Measurements from ENCODE around the gene PRCC.
A peak's percentile ranks its signal among the peaks of the same experiment; 100 is the strongest.
"Not testable (repeated sequence)": the region's sequence is repeated elsewhere in the genome, so short reads cannot be mapped to it uniquely, and the experiment has no call there.

Gene PRCC

GRCh38 chr1:156745881-156746280, 21.5 kb upstream of the PRCC start:
- DNase-seq: no peak

GRCh38 chr1:156746406-156746727, 21.0 kb upstream of the PRCC start:
- DNase-seq: no peak

GRCh38 chr1:156746728-156747631, 20.4 kb upstream of the PRCC start:
- DNase-seq: peak; percentile 81

- no peak for DNase-seq
Measured at GRCh38 chr1:156747742-156748669, 19.3 kb upstream of the PRCC start.

GRCh38 chr1:156748670-156749418, 18.5 kb upstream of the PRCC start:
- DNase-seq: peak; percentile 82

GRCh38 chr1:156749419-156750118, 17.8 kb upstream of the PRCC start:
- DNase-seq: peak; percentile 87

- DNase-seq: peak; percentile 78
Measured at GRCh38 chr1:156750191-156750672, 17.1 kb upstream of the PRCC start.

GRCh38 chr1:156750711-156751450, 16.5 kb upstream of the PRCC start:
- peak; percentile 50 for DNase-seq

- no peak for DNase-seq
Measured at GRCh38 chr1:156751451-156751756, 15.9 kb upstream of the PRCC start, which contains the start of gene HDGF. TSS of gene HDGF (minus strand) at chr1:156751675. CDS start at chr1:156751429, 246 bp downstream.

GRCh38 chr1:156751757-156752481, 15.4 kb upstream of the PRCC start:
- peak; percentile 97 for DNase-seq

GRCh38 chr1:156752843-156753482, 14.4 kb upstream of the PRCC start:
- peak; percentile 69 for DNase-seq

GRCh38 chr1:156754219-156754618, 13.1 kb upstream of the PRCC start:
- no peak for DNase-seq

GRCh38 chr1:156755527-156755950, 11.8 kb upstream of the PRCC start:
- DNase-seq: peak; percentile 80

GRCh38 chr1:156756355-156756754, 11.0 kb upstream of the PRCC start:
- peak; percentile 35 for DNase-seq

GRCh38 chr1:156757572-156758253, 9.6 kb upstream of the PRCC start:
- DNase-seq: peak; percentile 77

- peak; percentile 49 for DNase-seq
Measured at GRCh38 chr1:156760092-156760795, 7.1 kb upstream of the PRCC start.

GRCh38 chr1:156760796-156761104, 6.6 kb upstream of the PRCC start:
- DNase-seq: no peak

- not testable (repeated sequence) for DNase-seq
Measured at GRCh38 chr1:156765136-156765535, 2.2 kb upstream of the PRCC start.

GRCh38 chr1:156765666-156766065, 1.7 kb upstream of the PRCC start:
- peak; percentile 55 for DNase-seq

Data from hematopoietic multipotent progenitor cell treated with erythropoietin and hydrocortisone succinate and interleukin-3 and kit ligand, for 6 days (in vitro differentiated cells).